ENCODE data around the gene LMF1.
A peak's percentile ranks its signal among the peaks of the same experiment; 100 is the strongest.
"Not testable (repeated sequence)": the region's sequence is repeated elsewhere in the genome, so short reads cannot be mapped to it uniquely, and the experiment has no call there.

LMF1 gene

GRCh38 chr16:968620-969019 is 2.2 kb downstream of the LMF1 start:
- no peak for DNase-seq

GRCh38 chr16:967546-968295 is 3.1 kb downstream of the LMF1 start:
- DNase-seq, result no peak

DNA sequence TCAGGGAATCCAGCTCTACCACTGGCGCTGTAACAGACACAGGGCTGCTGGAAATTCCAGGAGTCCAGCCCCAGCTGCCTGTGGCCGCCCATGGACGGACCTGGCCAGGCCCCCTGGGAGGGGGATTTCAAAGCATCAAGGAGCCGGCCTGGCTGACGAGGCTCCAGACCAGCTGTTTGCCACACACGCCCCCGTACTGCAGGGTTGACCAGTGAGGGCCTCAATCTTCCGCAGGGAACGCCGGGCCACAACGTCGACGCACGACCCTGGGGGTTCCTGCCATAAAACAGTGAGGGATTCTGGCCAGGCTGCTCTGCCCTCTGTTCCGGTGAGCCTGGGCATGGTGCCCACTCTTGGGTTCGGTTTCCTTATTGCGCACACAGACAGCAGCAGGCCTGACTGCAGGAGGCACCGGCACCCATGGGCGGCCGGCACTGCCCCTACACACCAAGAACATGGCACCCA is 3.7 kb downstream of the LMF1 start:
- no peak for DNase-seq

- no peak for DNase-seq
Measured at GRCh38 chr16:966505-966904, 4.3 kb downstream of the LMF1 start.

GRCh38 chr16:966035-966434 is 4.7 kb downstream of the LMF1 start:
- DNase-seq, result no peak

DNA sequence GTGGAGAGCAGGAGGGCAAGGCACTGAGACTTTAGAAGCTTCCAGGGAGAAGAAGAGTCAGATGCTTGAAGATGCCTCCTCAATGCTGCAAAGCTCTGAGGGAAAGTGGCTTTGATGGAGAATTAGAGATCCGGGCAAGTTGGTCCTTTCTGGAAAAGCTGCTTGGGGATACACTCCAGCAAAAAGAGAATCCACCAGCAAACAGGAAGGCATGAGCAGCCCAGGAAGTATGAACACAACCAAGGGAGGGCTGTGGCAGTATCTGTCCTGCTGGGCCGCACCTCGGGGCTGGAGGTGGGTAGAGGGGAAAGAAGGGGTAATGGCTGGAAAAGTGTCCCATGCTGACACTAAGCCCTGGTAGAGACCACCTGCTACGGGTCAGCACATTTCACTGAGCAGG is 5.3 kb downstream of the LMF1 start:
- DNase-seq, result no peak

- no peak for DNase-seq
Measured at GRCh38 chr16:965036-965395, 5.8 kb downstream of the LMF1 start.

- peak; percentile 21 for DNase-seq
Measured at GRCh38 chr16:964356-965035, 6.3 kb downstream of the LMF1 start.

DNA sequence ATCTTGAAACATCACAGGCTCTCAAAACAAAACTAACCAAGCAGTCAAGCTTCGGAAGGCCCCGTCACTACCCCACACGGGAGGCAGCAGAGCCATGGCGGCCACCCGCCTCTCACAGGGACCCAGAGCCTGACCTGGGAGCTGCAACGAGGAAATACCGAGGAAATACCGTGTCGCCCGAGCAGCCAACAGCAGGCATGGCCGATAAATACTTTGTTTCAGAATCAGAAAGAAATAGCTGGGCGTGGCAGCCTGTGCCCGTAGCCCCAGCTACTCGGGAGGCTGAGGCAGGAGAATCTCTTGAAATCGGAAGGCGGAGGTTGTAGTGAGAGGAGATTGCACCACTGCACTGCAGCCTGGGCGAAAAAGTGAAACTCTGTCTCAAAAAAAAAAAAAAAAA is 6.9 kb downstream of the LMF1 start:
- no peak for DNase-seq

GRCh38 chr16:962901-963814 is 7.6 kb downstream of the LMF1 start:
- DNase-seq, result no peak

DNA sequence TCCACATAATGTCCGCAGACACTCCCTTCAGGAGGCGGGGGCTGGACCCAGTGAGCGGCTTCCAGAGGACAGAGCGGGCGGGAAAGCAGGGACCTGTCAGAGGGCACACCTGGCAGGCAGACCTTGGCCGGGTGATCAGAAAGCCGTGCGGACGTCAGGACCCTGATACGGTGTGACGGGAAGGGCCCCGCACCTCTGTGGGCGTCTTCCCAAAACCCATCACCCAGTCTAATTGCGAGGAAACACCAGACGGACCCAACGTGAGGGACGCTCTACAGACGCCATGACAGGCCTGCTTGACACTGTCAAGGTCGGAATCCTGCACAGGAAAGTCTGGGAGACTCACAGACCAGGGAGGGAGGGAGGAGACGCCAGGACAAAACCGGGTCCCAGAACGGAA is 8.4 kb downstream of the LMF1 start:
- no peak for DNase-seq

DNA sequence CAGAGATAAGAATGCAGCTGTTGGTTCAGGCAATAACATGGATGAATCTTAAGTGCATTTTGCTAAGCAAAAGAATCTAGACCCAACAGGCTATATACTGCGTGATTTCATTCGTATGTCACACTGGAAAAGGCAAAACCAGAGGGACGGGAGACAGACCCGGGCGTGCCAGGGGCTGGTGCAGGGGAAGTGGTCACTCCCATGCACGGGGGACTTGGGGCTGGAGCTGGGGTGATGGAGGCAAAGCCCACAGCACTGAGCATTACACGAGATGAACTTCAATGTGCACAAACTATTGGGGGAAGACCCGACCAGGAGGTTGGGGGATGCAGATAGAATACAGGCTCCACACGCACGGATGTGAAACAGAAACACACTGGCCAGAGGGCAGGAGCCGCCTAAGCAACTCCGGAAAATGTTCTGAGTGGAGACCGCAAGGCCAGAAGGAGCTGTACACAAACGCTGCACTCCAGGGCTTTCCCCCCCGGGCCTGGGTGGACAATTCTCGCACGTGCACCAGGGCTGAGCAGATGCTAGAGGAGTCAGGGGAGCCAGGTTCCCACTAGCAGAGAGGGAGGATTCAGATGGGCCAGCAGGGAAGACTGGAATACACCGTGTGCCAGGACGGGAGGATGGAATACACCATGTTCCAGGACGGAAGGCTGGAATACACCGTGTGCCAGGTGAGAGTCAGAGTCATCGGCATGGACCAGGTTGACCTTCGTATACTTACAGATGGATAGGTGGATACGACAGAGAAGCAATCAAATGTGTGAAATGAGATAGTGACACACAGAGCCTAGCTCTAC is 11.3 kb downstream of the LMF1 start:
- DNase-seq, result no peak

DNA sequence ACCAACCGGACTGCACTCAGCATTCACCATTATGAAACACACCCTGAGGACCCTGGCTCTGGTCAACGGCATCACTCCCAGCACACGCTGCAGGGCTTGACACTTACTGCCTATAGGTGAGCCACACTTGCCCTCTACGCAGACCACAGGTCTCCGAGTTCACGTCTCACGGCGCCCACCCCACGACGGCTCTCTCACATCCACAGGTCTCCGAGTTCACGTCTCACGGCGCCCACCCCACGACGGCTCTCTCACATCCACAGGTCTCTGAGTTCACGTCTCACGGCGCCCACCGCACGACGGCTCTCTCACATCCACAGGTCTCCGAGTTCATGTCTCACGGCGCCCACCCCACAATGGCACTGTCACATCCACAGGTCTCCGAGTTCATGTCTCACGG is 15.0 kb downstream of the LMF1 start:
- DNase-seq, result not testable (repeated sequence)

GRCh38 chr16:953818-954217 is 17.0 kb downstream of the LMF1 start:
- not testable (repeated sequence) for DNase-seq

DNA sequence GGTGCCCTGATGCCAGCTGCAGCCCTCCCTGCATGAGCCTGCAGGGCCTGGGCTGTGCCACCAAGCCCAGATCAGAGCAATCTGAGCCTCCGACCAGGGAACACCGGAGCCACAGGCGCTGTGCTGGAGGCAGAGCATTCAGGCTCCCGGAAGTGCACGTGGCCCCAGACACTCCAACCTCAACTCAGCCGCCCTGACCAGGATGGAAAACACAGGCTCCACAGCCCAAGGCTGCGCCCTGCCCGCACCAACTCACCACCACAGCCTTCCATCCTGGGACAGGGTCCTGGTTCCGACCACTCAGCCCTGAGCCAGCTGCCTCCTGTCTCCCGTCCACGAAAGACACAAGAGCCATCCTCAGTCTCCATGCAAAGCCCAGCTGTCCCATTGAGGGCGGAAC is 18.5 kb downstream of the LMF1 start:
- DNase-seq, result no peak

- DNase-seq, result no peak
Measured at GRCh38 chr16:951660-952301, 19.0 kb downstream of the LMF1 start.

GRCh38 chr16:950733-951573 is 19.8 kb downstream of the LMF1 start:
- not testable (repeated sequence) for DNase-seq

- not testable (repeated sequence) for DNase-seq
Measured at GRCh38 chr16:948767-949166, 22.0 kb downstream of the LMF1 start.

DNA sequence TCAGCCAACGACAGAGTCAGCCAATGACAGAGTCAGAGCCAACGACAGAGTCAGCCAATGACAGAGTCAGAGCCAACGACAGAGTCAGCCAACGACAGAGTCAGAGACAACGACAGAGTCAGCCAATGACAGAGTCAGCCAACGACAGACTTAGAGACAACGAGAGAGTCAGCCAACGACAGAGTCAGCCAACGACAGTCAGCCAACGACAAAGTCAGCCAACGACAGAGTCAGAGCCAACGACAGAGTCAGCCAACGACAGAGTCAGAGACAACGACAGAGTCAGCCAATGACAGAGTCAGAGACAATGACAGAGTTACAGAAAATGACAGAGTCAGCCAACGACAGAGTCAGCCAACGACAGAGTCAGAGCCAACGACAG is 22.9 kb downstream of the LMF1 start:
- DNase-seq, result not testable (repeated sequence)

- no peak for DNase-seq
Measured at GRCh38 chr16:947255-947921, 23.4 kb downstream of the LMF1 start.

GRCh38 chr16:946048-946395 is 24.8 kb downstream of the LMF1 start:
- DNase-seq, result no peak
